DND-41 (cell line): ENCODE measurements around the gene ARL14EPL.

Experiments
- ATAC-seq: fragments of 200-7000 bp; cut with Tn5 transposase; 3 replicates; pipeline ENCODE4 v1.9.1; 2021; ENCODE audit warnings: low read depth; ENCODE audit not compliant: insufficient read depth
- DNase-seq: peaks from one replicate; pipeline ENCODE4 v3.0.0-alpha.2; 2020
- H2AFZ ChIP-seq: 2 replicates; pipeline ENCODE4 v1.6.0; 2012; ENCODE audit warnings: low read depth, low read length
- H3K27ac ChIP-seq: 2 replicates; pipeline ENCODE4 v1.5.1; 2012; ENCODE audit warnings: low read length, inconsistent platforms
- H3K27me3 ChIP-seq: fragments of 200-600 bp; sonication (generic); 2 replicates; pipeline ENCODE4 v1.6.0; 2012; ENCODE audit warnings: low read length, mild to moderate bottlenecking, inconsistent platforms; ENCODE audit not compliant: insufficient read depth, poor library complexity
- H3K36me3 ChIP-seq: 2 replicates; pipeline ENCODE4 v1.5.1; 2012; ENCODE audit warnings: low read length, inconsistent platforms; ENCODE audit not compliant: insufficient read depth
- H3K4me1 ChIP-seq: 2 replicates; pipeline ENCODE4 v1.5.1; 2012; ENCODE audit warnings: mild to moderate bottlenecking, low read length; ENCODE audit not compliant: insufficient read depth
- H3K4me2 ChIP-seq: 2 replicates; pipeline ENCODE4 v1.6.0; 2012; ENCODE audit warnings: mild to moderate bottlenecking, moderate library complexity, low read length, inconsistent platforms; ENCODE audit not compliant: insufficient read depth
- H3K4me3 ChIP-seq, 2 experiments: fragments of 200-600 bp in 1 of 2; shearing (Covaris generic) in 1 of 2; 2 replicates each; pipeline ENCODE4 v1.5.1; 2012 to 2016; ENCODE audit warnings: inconsistent platforms in 2 of 2, low read length in 2 of 2, mild to moderate bottlenecking in 2 of 2, low read depth in 1 of 2, moderate library complexity in 1 of 2
- H3K79me2 ChIP-seq: 2 replicates; pipeline ENCODE4 v1.6.0; 2012; ENCODE audit warnings: low read length, inconsistent platforms; ENCODE audit not compliant: insufficient read depth
- H3K9ac ChIP-seq: 2 replicates; pipeline ENCODE4 v1.6.0; 2012; ENCODE audit warnings: low read depth, mild to moderate bottlenecking, inconsistent platforms, low read length, moderate library complexity
- H3K9me3 ChIP-seq: 2 replicates; pipeline ENCODE4 v1.5.1; 2012; ENCODE audit warnings: low read length, moderate library complexity, mild to moderate bottlenecking, inconsistent platforms; ENCODE audit not compliant: insufficient read depth, severe bottlenecking
- H4K20me1 ChIP-seq: 2 replicates; pipeline ENCODE4 v1.6.0; 2012; ENCODE audit warnings: low read length; ENCODE audit not compliant: insufficient read depth
- EZH2 ChIP-seq: IDR thresholded peaks from 3 replicates; pipeline ENCODE4 v1.6.1; 2012; ENCODE audit warnings: borderline replicate concordance, low read depth, mild to moderate bottlenecking, moderate library complexity, low read length, inconsistent platforms; ENCODE audit not compliant: severe bottlenecking
- TF ChIP-seq, protein P1 (sequence below): IDR thresholded peaks from 2 replicates; pipeline ENCODE4 v1.5.1; 2012; ENCODE audit warnings: borderline replicate concordance, low read length, moderate library complexity, mild to moderate bottlenecking; ENCODE audit not compliant: poor library complexity, severe bottlenecking; ENCODE audit errors: extremely low read depth

Gene ARL14EPL

DNA sequence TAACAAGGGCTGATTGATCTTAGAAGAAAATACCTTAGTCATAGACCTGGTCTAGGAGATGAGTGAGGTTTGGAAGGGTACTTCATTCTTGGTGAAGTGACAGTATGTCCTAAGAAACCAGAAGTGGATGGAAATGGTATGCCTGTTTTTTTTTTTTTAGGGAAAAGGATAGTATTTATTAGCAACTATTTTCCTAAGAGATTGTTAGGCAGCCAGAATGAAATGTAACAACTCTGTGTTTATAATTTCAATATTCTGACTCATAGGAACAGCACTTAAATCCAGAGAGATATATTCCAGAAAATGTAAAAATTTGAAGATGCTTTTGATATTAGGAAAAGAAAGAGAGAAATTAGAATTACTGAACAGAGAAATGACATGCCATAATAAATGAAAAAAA, 21.2 kb upstream of the ARL14EPL start:
- H3K79me2 ChIP-seq: no peaks in the 10 kb centered on the region
- H3K9ac ChIP-seq: no peak overlapping the region
- no peak for ATAC-seq
- no peaks in the 10 kb centered on the region for H3K36me3 ChIP-seq
- no peak for TF ChIP-seq EZH2
- TF ChIP-seq, protein P1, sequence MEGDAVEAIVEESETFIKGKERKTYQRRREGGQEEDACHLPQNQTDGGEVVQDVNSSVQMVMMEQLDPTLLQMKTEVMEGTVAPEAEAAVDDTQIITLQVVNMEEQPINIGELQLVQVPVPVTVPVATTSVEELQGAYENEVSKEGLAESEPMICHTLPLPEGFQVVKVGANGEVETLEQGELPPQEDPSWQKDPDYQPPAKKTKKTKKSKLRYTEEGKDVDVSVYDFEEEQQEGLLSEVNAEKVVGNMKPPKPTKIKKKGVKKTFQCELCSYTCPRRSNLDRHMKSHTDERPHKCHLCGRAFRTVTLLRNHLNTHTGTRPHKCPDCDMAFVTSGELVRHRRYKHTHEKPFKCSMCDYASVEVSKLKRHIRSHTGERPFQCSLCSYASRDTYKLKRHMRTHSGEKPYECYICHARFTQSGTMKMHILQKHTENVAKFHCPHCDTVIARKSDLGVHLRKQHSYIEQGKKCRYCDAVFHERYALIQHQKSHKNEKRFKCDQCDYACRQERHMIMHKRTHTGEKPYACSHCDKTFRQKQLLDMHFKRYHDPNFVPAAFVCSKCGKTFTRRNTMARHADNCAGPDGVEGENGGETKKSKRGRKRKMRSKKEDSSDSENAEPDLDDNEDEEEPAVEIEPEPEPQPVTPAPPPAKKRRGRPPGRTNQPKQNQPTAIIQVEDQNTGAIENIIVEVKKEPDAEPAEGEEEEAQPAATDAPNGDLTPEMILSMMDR: no peak
- no peaks in the 10 kb centered on the region for H3K27me3 ChIP-seq
- H3K4me3 ChIP-seq: no peak overlapping the region
- H3K4me1 ChIP-seq: no peaks in the 10 kb centered on the region
- no peak overlapping the region for H3K27ac ChIP-seq
- H3K9me3 ChIP-seq: no peaks in the 10 kb centered on the region
- H2AFZ ChIP-seq: no peak overlapping the region
- no peak overlapping the region for H3K4me2 ChIP-seq
- DNase-seq: no peak
- H4K20me1 ChIP-seq: no peaks in the 10 kb centered on the region

DNA sequence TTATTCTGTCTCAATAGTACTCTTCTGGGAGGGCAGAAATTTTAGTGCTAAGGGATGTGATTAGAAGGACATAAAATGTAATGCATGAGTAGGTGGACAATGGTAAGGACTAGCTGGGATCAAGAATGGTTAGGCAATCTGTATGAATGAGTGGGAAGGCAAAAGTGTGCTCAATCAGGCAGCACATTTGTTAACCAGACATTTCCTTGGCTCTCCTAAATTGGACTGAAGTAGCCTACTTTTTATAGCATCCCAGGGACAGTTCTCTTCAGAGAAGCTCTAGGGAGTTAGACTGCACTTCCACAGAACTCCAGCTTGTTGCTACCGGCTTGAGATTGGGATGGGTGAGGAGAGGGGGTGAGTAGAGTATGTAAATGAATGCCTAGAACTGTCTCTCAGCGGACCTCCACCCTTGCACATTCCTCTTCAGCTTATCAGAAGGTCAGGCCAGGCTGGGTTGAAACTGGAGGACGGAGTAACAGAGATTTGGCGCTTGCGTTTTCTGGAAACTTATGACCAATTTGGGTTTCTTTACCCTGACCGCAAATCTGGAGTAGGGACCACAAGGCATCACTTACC, 19.0 kb upstream of the ARL14EPL start:
- Histone ChIP-seq H3K27ac (no peak overlapping the region), H3K9me3 (no peaks in the 10 kb centered on the region), H3K79me2 (no peaks in the 10 kb centered on the region), H4K20me1 (no peaks in the 10 kb centered on the region), H3K36me3 (no peaks in the 10 kb centered on the region), H3K4me3 (no peak overlapping the region), H3K4me2 (no peak overlapping the region), H3K9ac (no peak overlapping the region), H3K4me1 (no peaks in the 10 kb centered on the region), H3K27me3 (peaks cover 3% of the 10 kb centered on the region), H2AFZ (no peak overlapping the region)
- no peak for ATAC-seq
- no peak for TF ChIP-seq EZH2
- TF ChIP-seq, protein P1: no peak
- no peak for DNase-seq

DNA sequence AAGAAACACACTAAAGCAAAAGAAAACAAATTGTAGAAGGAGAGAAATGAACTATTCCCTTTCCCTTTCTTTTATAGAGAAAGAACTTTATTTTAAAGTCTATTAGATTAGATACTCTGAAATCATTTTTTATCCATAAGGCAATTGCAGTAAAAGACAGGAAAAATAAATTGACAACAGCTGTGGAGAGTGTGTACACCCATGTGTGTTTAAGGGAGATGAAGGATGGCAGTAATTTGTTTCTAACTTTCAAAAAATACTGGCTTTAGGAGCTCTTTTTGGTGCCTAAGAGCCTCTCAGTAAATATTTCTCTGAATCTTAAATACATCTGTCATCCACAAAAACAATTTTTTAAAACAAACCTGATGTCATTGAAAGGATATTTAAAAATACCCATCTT, 18.3 kb upstream of the ARL14EPL start:
- DNase-seq (no peak), ATAC-seq (no peak)
- TF ChIP-seq, protein P1: no peak
- TF ChIP-seq EZH2: no peak
- Histone ChIP-seq H3K9me3 (no peaks in the 10 kb centered on the region), H4K20me1 (no peaks in the 10 kb centered on the region), H3K36me3 (no peaks in the 10 kb centered on the region), H3K9ac (no peak overlapping the region), H3K4me2 (no peak overlapping the region), H3K4me1 (no peaks in the 10 kb centered on the region), H3K27me3 (peaks cover 3% of the 10 kb centered on the region), H3K79me2 (no peaks in the 10 kb centered on the region), H3K27ac (no peak overlapping the region), H2AFZ (no peak overlapping the region), H3K4me3 (no peak overlapping the region)

DNA sequence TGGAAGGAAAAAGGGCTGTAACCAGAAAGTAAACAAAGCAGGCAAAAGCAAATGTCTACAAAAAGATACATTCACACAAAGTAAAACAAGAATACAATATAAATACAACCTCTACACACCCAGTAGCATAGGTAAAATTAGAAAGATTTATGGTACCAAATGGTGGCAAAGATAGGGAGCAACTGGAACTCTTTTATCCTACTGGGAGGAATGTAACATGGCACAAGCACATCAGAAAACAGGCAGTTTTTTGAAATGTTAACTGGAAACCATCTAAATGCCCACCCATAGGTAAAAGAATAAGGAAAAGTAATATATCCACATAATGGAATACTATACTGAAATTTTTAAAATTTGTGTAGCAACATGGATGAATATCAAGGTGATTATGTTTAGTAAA, 8.7 kb upstream of the ARL14EPL start:
- H3K9me3 ChIP-seq: no peaks in the 10 kb centered on the region
- no peak overlapping the region for H3K27ac ChIP-seq
- no peak overlapping the region for H3K9ac ChIP-seq
- TF ChIP-seq EZH2: no peak
- TF ChIP-seq, protein P1: no peak
- H3K79me2 ChIP-seq: no peaks in the 10 kb centered on the region
- DNase-seq: no peak
- no peaks in the 10 kb centered on the region for H3K36me3 ChIP-seq
- ATAC-seq: no peak
- no peak overlapping the region for H3K4me2 ChIP-seq
- no peaks in the 10 kb centered on the region for H4K20me1 ChIP-seq
- no peaks in the 10 kb centered on the region for H3K4me1 ChIP-seq
- H3K4me3 ChIP-seq: no peak overlapping the region
- peaks cover 8% of the 10 kb centered on the region for H3K27me3 ChIP-seq
- no peak overlapping the region for H2AFZ ChIP-seq
